RWPE2 (cell line): ENCODE data around the gene RALGAPB.
"Not testable (repeated sequence)": the region's sequence is repeated elsewhere in the genome, so short reads cannot be mapped to it uniquely, and the experiment has no call there.

Source experiments
- ATAC-seq: fragments of 200-7000 bp; cut with Tn5 transposase; 3 replicates; pipeline ENCODE4 v1.9.1; 2021; ENCODE audit warnings: low read depth
- DNase-seq: peaks from one replicate; pipeline ENCODE4 v3.0.0-alpha.2; 2020; ENCODE audit warnings: low spot score
- H3K27ac ChIP-seq: fragments of 450-650 bp; 2 replicates; pipeline ENCODE4 v1.5.1; 2017; ENCODE audit warnings: mild to moderate bottlenecking; ENCODE audit not compliant: poor library complexity, severe bottlenecking
- H3K27me3 ChIP-seq: fragments of 250-450 bp; sonication (Bioruptor Pico); 2 replicates; pipeline ENCODE4 v1.5.1; 2021; ENCODE audit warnings: mild to moderate bottlenecking, moderate library complexity; ENCODE audit not compliant: insufficient read depth, poor library complexity, severe bottlenecking
- H3K36me3 ChIP-seq: fragments of 250-450 bp; sonication (Bioruptor Pico); 2 replicates; pipeline ENCODE4 v1.5.1; 2020; ENCODE audit warnings: low read depth, mild to moderate bottlenecking, moderate library complexity
- H3K4me1 ChIP-seq: fragments of 250-450 bp; sonication (Bioruptor Pico); 2 replicates; pipeline ENCODE4 v1.5.1; 2021; ENCODE audit warnings: mild to moderate bottlenecking, moderate library complexity; ENCODE audit not compliant: insufficient read depth, poor library complexity, severe bottlenecking
- H3K4me3 ChIP-seq: fragments of 250-450 bp; sonication (Bioruptor Pico); 2 replicates; pipeline ENCODE4 v1.5.1; 2021; ENCODE audit warnings: mild to moderate bottlenecking, moderate library complexity; ENCODE audit not compliant: severe bottlenecking
- H3K9me3 ChIP-seq: fragments of 250-450 bp; sonication (Bioruptor Pico); 2 replicates; pipeline ENCODE4 v1.5.1; 2021; ENCODE audit warnings: mild to moderate bottlenecking, moderate library complexity; ENCODE audit not compliant: severe bottlenecking
- TF ChIP-seq, protein P1 (sequence below): fragments of 450-650 bp; IDR thresholded peaks from one replicate; pipeline ENCODE4 v1.5.1; 2017; ENCODE audit warnings: mild to moderate bottlenecking, moderate library complexity; ENCODE audit not compliant: poor library complexity, severe bottlenecking

The RALGAPB gene

GRCh38 chr20:38458314-38458713 lies 14.3 kb upstream of the RALGAPB start:
- no peaks in the 10 kb centered on the region for H3K9me3 ChIP-seq
- ATAC-seq (no peak), DNase-seq (no peak)
- H3K27ac ChIP-seq: no peak overlapping the region
- no peaks in the 10 kb centered on the region for H3K36me3 ChIP-seq
- TF ChIP-seq, protein P1, sequence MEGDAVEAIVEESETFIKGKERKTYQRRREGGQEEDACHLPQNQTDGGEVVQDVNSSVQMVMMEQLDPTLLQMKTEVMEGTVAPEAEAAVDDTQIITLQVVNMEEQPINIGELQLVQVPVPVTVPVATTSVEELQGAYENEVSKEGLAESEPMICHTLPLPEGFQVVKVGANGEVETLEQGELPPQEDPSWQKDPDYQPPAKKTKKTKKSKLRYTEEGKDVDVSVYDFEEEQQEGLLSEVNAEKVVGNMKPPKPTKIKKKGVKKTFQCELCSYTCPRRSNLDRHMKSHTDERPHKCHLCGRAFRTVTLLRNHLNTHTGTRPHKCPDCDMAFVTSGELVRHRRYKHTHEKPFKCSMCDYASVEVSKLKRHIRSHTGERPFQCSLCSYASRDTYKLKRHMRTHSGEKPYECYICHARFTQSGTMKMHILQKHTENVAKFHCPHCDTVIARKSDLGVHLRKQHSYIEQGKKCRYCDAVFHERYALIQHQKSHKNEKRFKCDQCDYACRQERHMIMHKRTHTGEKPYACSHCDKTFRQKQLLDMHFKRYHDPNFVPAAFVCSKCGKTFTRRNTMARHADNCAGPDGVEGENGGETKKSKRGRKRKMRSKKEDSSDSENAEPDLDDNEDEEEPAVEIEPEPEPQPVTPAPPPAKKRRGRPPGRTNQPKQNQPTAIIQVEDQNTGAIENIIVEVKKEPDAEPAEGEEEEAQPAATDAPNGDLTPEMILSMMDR: no peak
- no peak overlapping the region for H3K4me3 ChIP-seq
- H3K27me3 ChIP-seq: no peaks in the 10 kb centered on the region
- H3K4me1 ChIP-seq: peaks cover 10% of the 10 kb centered on the region

DNA sequence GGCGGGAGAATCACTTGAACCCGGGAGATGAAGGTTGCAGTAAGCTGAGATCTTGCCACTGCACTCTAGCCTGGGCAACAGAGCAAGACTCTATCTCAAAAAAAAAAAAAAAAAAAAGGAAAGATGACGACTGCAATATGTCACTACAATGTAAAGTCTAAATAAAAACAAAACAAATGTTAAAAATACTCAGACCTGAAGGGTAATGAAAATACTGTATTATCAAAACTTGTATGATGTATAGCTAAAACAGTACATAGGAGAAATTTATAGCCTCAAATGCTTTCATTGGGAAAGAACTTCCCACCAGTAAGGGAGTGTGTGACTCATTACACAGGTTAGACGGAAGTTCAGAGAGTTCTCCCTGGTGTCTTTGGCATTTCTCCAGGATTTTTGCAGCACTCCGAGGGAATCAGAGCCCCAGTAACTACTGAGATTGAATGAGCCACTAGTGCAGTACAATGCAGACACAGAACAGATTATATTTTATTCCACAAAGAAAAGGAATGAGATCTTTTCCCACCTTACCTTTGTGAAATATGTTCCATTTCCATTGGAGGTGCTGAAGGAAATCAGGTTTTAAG lies 12.5 kb upstream of the RALGAPB start:
- Histone ChIP-seq H3K27ac (peak overlapping the region; percentile 39), H3K4me1 (peaks cover 9% of the 10 kb centered on the region), H3K27me3 (no peaks in the 10 kb centered on the region), H3K4me3 (no peak overlapping the region), H3K36me3 (no peaks in the 10 kb centered on the region), H3K9me3 (no peaks in the 10 kb centered on the region)
- DNase-seq: no peak
- peak; percentile 99 for ATAC-seq
- TF ChIP-seq, protein P1: no peak

- peak overlapping the region; percentile 39 for H3K27ac ChIP-seq
- not testable (repeated sequence) for DNase-seq, ATAC-seq, H3K36me3 ChIP-seq, H3K9me3 ChIP-seq, H3K4me1 ChIP-seq, H3K27me3 ChIP-seq, H3K4me3 ChIP-seq
These were observed 12.0 kb upstream of the RALGAPB start for GRCh38 chr20:38460631-38461030.

DNA sequence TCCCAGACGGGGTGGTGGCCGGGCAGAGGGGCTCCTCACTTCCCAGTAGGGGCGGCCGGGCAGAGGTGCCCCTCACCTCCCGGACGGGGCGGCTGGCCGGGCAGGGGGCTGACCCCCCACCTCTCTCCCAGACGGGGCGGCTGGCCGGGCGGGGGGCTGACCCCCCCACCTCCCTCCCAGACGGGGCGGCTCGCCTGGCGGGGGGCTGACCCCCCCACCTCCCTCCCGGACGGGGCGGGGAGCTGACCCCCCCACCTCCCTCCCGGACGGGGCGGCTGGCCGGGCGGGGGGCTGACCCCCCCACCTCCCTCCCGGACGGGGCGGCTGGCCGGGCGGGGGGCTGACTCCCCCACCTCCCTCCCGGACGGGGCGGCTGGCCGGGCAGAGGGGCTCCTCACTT lies 11.5 kb upstream of the RALGAPB start:
- not testable (repeated sequence) for H3K9me3 ChIP-seq, H3K27me3 ChIP-seq, H3K4me1 ChIP-seq, ATAC-seq, H3K4me3 ChIP-seq, H3K36me3 ChIP-seq, DNase-seq
- H3K27ac ChIP-seq: peak overlapping the region; percentile 39

DNA sequence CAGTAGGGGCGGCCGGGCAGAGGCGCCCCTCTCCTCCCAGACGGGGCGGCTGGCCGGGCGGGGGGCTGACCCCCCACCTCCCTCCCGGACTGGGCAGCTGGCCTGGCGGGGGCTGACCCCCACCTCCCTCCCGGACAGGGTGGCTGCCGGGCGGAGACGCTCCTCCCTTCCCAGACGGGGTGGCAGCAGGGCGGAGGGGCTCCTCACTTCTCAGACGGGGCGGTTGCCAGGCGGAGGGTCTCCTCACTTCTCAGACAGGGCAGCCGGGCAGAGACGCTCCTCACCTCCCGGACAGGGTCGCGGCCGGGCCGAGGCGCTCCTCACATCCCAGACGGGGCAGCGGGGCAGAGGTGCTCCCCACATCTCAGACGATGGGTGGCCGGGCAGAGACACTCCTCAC lies 11.1 kb upstream of the RALGAPB start:
- not testable (repeated sequence) for H3K27me3 ChIP-seq, H3K4me1 ChIP-seq, H3K9me3 ChIP-seq, H3K36me3 ChIP-seq, H3K27ac ChIP-seq, ATAC-seq, H3K4me3 ChIP-seq, DNase-seq

GRCh38 chr20:38466171-38466570 lies 6.5 kb upstream of the RALGAPB start:
- Histone ChIP-seq H3K27ac (no peak overlapping the region), H3K4me1 (no peaks in the 10 kb centered on the region), H3K9me3 (no peaks in the 10 kb centered on the region), H3K4me3 (no peak overlapping the region), H3K27me3 (no peaks in the 10 kb centered on the region), H3K36me3 (no peaks in the 10 kb centered on the region)
- ATAC-seq (no peak), DNase-seq (no peak)
- TF ChIP-seq, protein P1: no peak
